GM19239 (cell line): ENCODE data around the gene MYT1.
"Not testable (repeated sequence)": the region's sequence is repeated elsewhere in the genome, so short reads cannot be mapped to it uniquely, and the experiment has no call there.

Source experiments
- DNase-seq: peaks from one replicate; pipeline ENCODE4 v3.0.0; 2011; ENCODE audit warnings: low spot score; ENCODE audit not compliant: insufficient read length
- FAIRE-seq: peaks from 2 replicates; lab custom pipeline; 2011; peaks lifted over from hg19 to GRCh38; lab: Jason Lieb, UNC

MYT1 gene

DNA sequence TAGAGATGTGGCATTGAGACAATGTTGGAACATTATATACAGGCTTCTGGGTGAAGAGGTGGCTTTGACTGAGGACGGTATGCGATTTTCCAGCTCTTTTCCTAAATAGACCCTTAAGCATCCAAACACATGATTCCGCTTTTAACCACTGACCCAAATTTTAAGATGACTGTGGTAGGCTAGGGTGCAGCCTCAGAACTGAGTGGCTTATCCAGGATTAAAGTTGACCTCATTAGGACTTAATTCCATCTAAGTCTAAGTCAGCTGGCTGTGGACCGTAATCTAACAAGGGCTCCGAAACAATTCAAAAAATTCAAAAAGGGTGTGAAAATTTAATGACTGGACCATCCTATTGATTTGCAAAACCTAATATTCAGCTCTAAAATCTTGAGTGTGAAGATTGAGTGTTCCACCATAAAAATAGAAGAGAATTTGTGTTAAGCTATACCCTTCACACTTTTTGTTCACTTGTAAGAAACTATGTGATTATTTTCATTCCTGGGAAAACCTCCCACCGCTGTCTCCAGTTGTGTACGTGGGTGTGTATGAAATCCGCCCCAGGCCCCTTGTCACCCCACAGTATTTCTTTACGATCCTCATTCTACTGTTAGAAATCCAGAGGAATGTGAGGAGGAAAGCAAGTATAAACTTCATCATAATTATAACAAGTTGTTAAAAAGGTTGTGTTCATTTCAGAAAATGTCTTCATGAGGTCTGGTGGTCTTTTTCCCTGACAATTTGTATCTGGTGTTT is 94.0 kb downstream of the MYT1 start:
- FAIRE-seq (no peak), DNase-seq (no peak)

DNA sequence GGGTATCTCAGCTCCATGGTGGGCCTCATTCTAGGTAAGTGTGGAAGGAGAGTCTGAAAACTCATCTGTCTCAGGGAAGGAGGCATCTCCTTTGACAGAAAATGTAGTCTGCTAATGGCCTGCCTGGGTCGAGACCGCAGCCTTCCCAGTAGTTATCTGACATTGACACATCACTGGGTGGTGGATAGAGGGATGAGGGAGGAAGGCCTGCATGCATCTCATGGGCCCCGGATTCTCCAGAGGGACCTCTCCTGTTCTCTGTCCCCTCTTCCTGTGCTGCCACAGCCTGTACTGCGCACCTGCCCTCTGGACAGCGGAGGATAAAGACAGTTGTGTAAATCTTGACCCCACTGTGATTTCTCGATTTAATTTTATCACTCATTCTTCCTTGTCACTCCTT is 96.0 kb downstream of the MYT1 start:
- no peak for FAIRE-seq
- no peak for DNase-seq

GRCh38 chr20:64261138-64261537 is 96.9 kb downstream of the MYT1 start:
- DNase-seq (no peak), FAIRE-seq (no peak)

DNA sequence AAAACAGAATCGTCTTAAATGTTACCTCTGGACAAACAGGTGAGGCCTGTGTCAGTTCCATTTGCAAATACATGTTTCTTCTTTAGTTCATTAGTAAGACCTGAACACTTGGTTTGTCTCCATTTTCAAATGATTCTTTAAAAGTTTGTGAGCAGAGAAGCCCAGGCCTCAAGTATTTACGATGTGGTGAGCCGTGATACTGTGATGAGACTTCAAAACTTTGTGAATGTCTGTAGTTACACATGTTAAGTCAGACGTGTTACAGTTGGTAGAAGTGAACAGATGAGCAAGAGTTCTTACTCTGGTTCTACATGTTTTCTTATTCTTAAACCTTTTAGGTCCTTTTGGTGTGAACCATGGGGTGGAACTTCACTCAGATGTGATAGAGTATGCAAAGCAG is 99.8 kb downstream of the MYT1 start:
- no peak for FAIRE-seq

GRCh38 chr20:64265201-64265600 is 100.9 kb downstream of the MYT1 start:
- DNase-seq (no peak), FAIRE-seq (no peak)

More for the DNA sequence above, 99.8 kb downstream of the MYT1 start:
- no peak for DNase-seq

- no peak for FAIRE-seq
- DNase-seq, result no peak
Measured at GRCh38 chr20:64266988-64267387, 102.7 kb downstream of the MYT1 start.

DNA sequence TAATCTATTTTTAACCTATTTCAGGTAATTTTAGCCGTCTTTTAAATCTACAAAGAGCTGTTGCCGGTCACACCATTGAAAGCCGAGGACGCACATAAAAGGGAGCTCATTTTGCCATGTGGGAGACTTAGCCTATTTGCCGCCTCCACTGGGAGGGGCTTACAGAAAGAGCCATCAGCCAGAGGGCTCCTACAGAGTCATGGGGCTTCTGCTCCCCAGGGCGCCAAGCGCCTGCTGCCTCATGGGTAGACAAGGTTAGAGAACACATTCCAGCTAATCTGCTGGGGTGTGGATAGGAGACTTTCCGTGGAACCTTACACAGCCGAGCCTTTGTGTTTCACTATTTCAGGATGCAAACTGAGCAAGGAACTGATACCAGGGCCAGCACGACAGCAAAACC is 103.9 kb downstream of the MYT1 start:
- no peak for DNase-seq
- FAIRE-seq, result no peak

GRCh38 chr20:64269604-64270411 is 105.6 kb downstream of the MYT1 start:
- no peak for FAIRE-seq
- DNase-seq, result no peak

- DNase-seq, result no peak
Measured at GRCh38 chr20:64271636-64272035, 107.4 kb downstream of the MYT1 start.

DNA sequence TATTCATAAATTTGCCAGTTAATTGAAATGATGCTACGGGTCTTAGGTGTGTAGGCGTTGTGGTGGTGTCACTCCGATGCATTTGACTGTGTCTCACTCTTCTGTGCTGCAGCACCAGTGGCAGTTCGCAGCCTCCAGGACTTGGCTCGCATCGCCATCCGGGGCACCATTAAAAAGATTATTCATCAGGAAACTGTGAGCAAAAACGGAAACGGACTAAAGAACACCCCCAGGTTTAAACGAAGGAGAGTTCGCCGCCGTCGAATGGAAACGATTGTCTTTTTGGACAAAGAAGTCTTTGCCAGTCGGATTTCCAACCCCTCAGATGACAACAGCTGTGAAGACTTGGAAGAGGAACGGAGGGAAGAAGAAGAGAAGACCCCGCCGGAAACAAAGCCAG is 108.9 kb downstream of the MYT1 start:
- no peak for FAIRE-seq

More at GRCh38 chr20:64271636-64272035, 107.4 kb downstream of the MYT1 start:
- FAIRE-seq, result no peak

DNA sequence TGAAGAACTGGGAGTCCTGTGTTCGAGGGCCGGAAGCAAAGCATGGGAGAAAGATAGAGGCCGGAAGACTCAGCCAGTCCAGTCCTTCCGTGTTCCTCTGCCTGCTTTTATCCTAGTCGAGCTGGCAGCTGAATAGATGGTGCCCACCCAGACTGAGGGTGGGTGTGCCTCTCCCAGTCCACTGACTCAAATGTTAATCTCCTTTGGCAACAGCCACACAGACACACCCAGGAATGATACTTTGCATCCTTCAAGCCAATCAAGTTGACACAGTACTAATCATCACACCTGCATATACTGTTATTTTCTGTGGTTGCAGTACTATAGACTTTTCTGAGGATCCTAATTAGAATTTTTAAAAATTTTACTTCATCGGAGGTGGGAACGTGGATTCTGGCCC is 112.6 kb downstream of the MYT1 start:
- DNase-seq, result no peak
- FAIRE-seq, result no peak

More for the DNA sequence above, 108.9 kb downstream of the MYT1 start:
- DNase-seq, result no peak

- no peak for FAIRE-seq
- DNase-seq, result no peak
Measured at GRCh38 chr20:64277571-64278316, 113.5 kb downstream of the MYT1 start.

DNA sequence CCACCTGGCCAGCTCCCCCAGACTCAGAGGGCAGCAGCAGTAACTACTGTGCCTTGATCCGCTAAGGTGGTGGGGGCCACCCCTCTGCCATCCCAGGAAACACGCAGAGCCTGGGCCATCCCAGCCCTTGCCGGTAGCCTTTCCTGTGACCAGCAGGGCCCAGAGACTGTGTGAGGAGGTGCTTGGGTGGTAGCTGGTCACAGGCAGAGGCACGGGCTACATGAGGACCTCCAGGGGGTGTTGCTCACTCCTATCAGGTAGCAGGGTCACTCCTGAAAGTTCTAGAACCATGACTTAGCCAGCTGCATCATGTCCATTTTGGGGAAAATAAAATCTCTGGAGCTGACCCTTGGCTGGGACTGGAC is 114.0 kb downstream of the MYT1 start:
- FAIRE-seq, result no peak
- DNase-seq, result no peak

DNA sequence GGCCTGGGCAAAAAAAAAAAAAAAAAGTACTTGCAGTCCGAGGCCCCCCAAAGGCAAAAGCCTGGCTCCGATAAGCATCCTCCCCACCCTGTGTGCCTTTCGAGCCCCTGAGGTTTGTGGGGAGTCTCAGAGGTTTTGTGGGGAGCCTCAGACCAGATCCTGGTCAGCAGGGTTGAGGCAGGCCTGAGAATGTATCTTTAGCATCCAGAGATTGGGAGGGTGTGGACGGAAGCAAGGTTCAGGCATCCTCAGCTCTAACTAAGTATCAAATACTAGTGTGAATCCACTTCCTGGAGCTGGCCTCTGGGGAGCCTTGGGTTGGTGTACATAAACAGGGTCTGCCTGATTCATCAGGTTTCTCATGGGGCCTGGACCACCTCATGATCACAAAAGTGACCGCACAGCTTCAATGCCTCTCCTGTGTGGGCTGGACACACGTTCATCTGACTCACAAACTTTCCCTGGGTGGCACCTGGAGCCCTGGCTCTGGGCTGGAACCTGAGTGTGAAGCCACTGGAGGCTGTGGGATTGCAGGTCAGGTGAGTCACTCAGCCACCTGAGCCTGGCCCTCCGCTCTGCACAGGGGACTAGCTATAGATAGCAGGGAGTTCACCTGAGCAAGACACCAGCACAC is 115.7 kb downstream of the MYT1 start:
- no peak for FAIRE-seq

GRCh38 chr20:64280460-64280843 is 116.2 kb downstream of the MYT1 start:
- FAIRE-seq (no peak), DNase-seq (no peak)

More for the DNA sequence above, 115.7 kb downstream of the MYT1 start:
- DNase-seq, result no peak

GRCh38 chr20:64283646-64284045 is 119.4 kb downstream of the MYT1 start:
- FAIRE-seq (no peak), DNase-seq (no peak)

- FAIRE-seq, result not testable (repeated sequence)
- DNase-seq, result peak; percentile 75
Measured at GRCh38 chr20:64285579-64286446, 121.6 kb downstream of the MYT1 start.

- DNase-seq, result not testable (repeated sequence)
- peak; percentile 53 for FAIRE-seq
Measured at GRCh38 chr20:64286447-64287263, 122.4 kb downstream of the MYT1 start.

GRCh38 chr20:64287264-64287590 is 123.0 kb downstream of the MYT1 start:
- not testable (repeated sequence) for FAIRE-seq, DNase-seq
